ENCODE measurements around the gene NEURL4. TPM values are rescaled to one million over a fixed set of nuclear protein-coding genes. Genes with fewer than 3 reads are reported as not detected.
A peak's percentile ranks its signal among the peaks of the same experiment; 100 is the strongest.
"Not testable (repeated sequence)": the region's sequence is repeated elsewhere in the genome, so short reads cannot be mapped to it uniquely, and the experiment has no call there.

Gene NEURL4
- total and polyA plus RNA-seq, 2 experiments from 2014 or later = 6.3 to 42.3 TPM

- not testable (repeated sequence) for H3K27ac ChIP-seq (ENCODE audit: low read depth)
- peaks cover 26% of the 10 kb centered on the region for H3K4me1 Mint-ChIP-seq
Measured at GRCh38 chr17:7368599-7368994, 39.5 kb upstream of the NEURL4 start.

GRCh38 chr17:7367918-7368598 is 38.9 kb upstream of the NEURL4 start:
- no peaks in the 10 kb centered on the region for H3K9me3 Mint-ChIP-seq
- H3K4me2 ChIP-seq = peak overlapping the region; percentile 68
- peak overlapping the region; percentile 14; the same call in 1 of the 2 replicates for H3K27ac Mint-ChIP-seq
- H4K20me1 ChIP-seq (replicated peaks; ENCODE audit: insufficient read depth) = no peaks in the 10 kb centered on the region
- no peaks in the 10 kb centered on the region for H3K36me3 Mint-ChIP-seq (ENCODE audit: low read depth)
- no peaks in the 10 kb centered on the region for H3K27me3 ChIP-seq (ENCODE audit: insufficient read depth)
- peak overlapping the region; percentile 8; the same call in 1 of the 2 replicates for H2AFZ ChIP-seq
- H3K9me2 ChIP-seq (ENCODE audit: insufficient read depth) = no peaks in the 10 kb centered on the region
- H3K4me3 ChIP-seq = peak overlapping the region; percentile 29; the same call in 1 of the 2 replicates
- ATAC-seq = peak; percentile 45
- no peaks in the 10 kb centered on the region for H3K36me3 ChIP-seq (ENCODE audit: insufficient read depth)
- H3K27me3 Mint-ChIP-seq (ENCODE audit: insufficient read depth, low read depth, poor library complexity) = peaks cover 9% of the 10 kb centered on the region
- H3K27ac ChIP-seq (ENCODE audit: low read depth) = peak overlapping the region; percentile 63; the same call in 1 of the 2 replicates
- H3F3A ChIP-seq (replicated peaks; ENCODE audit: low read depth) = 0 out of 2 replicates have a peak, but pooled peaks cover 5% of the 10 kb centered on the region
- H3K4me3 Mint-ChIP-seq = peak overlapping the region; percentile 13; the same call in 2 of the 3 replicates
- peaks cover 26% of the 10 kb centered on the region for H3K4me1 Mint-ChIP-seq
- peaks cover 28% of the 10 kb centered on the region for H3K4me1 ChIP-seq (ENCODE audit: insufficient read depth)
- H3K79me2 ChIP-seq (replicated peaks; ENCODE audit: insufficient read depth) = no peaks in the 10 kb centered on the region
- peak; percentile 67 for DNase-seq (ENCODE audit: low spot score)
- TF ChIP-seq ZNF331 (CRISPR knock-in tag; IDR thresholded peaks at IDR 0.05; ENCODE audit: low read depth) (no peak), STAT1 (IDR thresholded peaks at IDR 0.05; ENCODE audit: unreplicated experiment) (no peak), CTCF (conservative IDR thresholded peaks at IDR 0.05; ENCODE audit: low read depth in 2 of 2) (no peak), POLR2AphosphoS5 (IDR thresholded peaks at IDR 0.05; ENCODE audit: low read depth) (no peak), EZH2phosphoT487 (IDR thresholded peaks at IDR 0.05; ENCODE audit: unreplicated experiment) (no peak), JUNB (IDR thresholded peaks at IDR 0.05; ENCODE audit: unreplicated experiment) (no peak), CREB1 (CRISPR knock-in tag; IDR thresholded peaks at IDR 0.05; ENCODE audit: low read depth) (no peak), ETS1 (IDR thresholded peaks at IDR 0.05) (no peak), NANOG (IDR thresholded peaks at IDR 0.05; ENCODE audit: borderline replicate concordance) (no peak), ZNF114 (CRISPR knock-in tag; IDR thresholded peaks at IDR 0.05) (no peak), EZH2 (IDR thresholded peaks at IDR 0.05; ENCODE audit: low read depth, unreplicated experiment) (no peak), REST (IDR thresholded peaks at IDR 0.05; ENCODE audit: unreplicated experiment) (no peak)

More at GRCh38 chr17:7368599-7368994, 39.5 kb upstream of the NEURL4 start:
- peaks cover 28% of the 10 kb centered on the region for H3K4me1 ChIP-seq (ENCODE audit: insufficient read depth)
- not testable (repeated sequence) for H3F3A ChIP-seq (replicated peaks; ENCODE audit: low read depth); DNase-seq (ENCODE audit: low spot score); H3K27me3 Mint-ChIP-seq (ENCODE audit: insufficient read depth, low read depth, poor library complexity); H3K36me3 ChIP-seq (ENCODE audit: insufficient read depth); H3K27ac Mint-ChIP-seq; H3K9me2 ChIP-seq (ENCODE audit: insufficient read depth); H3K27me3 ChIP-seq (ENCODE audit: insufficient read depth); H3K9me3 Mint-ChIP-seq; H3K79me2 ChIP-seq (replicated peaks; ENCODE audit: insufficient read depth); H3K36me3 Mint-ChIP-seq (ENCODE audit: low read depth); H4K20me1 ChIP-seq (replicated peaks; ENCODE audit: insufficient read depth)
- peak overlapping the region; percentile 68 for H3K4me2 ChIP-seq
- peak overlapping the region; percentile 8; the same call in 1 of the 2 replicates for H2AFZ ChIP-seq
- peak overlapping the region; percentile 29; the same call in 1 of the 2 replicates for H3K4me3 ChIP-seq
- 0 out of 3 replicates have a peak overlapping the region, but pooled peaks have one; percentile 13 for H3K4me3 Mint-ChIP-seq
- ATAC-seq = peak; percentile 22

Measured in GM23338 (cell line).